ENCODE measurements around the gene CFAP100.

The CFAP100 gene

DNA sequence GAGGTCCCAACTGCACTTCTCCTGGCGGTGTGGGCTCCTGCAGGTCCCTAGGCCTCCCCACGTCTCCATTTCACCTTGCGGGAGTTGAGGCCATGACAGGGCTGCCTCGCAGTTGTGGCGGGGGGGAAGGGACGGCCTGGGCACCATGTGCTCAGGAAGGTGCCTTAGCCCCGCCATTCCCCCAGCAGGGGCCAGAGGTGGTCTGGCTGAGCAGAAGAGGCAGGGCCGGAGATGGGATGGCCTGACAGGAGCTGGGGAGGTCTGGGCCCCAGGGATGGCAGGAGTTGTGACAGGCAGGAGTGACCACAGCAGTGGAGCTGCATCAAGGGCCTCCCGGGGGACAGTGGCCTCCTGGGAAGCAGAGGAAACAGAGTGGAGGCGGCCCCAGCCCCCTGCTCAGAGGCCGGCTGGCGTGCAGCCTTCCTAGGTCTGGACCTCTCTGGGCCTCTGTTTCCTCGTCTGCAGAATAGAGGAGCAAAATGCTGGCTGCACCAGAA is 18.8 kb upstream of the CFAP100 start:
- DNase-seq (ENCODE audit: low read depth), result no peak

DNA sequence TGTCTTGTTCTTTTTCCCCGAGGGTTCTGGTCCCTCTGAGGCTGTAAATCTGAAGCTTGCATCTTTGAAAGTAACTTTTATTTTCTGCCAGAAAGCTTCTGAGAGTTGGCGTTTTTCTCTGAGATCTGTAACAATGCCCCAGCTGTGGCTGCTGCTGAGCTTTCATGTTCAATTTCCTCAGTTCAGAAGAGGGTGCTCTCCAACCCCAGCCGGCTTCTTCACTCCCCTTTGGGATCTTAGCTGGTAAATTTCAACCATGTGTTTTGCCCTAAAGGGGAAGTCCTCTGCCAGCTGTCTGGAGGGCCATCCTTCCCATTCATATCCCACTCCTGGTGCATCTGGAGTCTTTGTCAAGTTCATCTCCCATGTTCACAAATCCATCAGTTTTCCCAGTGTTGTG is 18.3 kb upstream of the CFAP100 start:
- no peak for DNase-seq (ENCODE audit: low read depth)

DNA sequence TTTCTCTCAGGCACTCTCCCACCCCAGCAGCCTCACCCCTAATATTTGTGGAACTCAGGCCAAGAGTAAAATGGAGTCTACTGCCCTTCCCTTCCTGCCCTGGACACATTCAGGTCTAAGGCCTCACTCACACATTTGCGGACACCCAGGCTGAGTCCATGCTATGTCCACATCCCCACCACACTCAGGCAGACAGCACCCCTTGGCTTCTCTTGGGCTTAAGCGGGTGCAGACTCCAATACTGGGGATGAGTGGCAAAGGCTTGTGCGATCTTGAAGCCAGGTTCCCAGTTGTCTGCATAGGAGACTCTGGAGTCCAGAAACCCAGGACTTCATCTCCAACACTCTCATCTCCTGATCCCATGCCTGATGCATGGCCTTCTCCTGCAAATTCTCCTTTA is 17.5 kb upstream of the CFAP100 start:
- DNase-seq (ENCODE audit: low read depth), result no peak

DNA sequence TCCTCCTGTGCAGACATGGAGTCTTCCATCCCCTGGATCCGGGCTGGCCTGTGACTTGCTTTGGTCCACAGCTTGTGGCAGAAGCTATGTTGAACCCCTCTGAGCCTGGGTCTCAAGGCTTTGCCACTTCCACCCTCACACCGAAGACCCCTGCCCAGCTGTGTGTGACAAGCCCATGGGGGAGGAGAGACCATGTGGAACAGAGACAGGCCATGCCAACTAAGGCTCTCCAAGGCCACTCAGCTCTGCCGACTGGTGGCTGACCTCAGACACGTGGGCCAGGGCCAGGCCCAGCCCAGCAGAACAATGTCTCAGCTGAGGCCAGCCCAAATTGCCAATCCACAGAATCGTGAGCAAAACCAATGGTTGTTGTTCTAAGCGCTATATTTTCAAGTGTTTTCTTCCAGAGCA is 16.4 kb upstream of the CFAP100 start:
- no peak for DNase-seq (ENCODE audit: low read depth)

DNA sequence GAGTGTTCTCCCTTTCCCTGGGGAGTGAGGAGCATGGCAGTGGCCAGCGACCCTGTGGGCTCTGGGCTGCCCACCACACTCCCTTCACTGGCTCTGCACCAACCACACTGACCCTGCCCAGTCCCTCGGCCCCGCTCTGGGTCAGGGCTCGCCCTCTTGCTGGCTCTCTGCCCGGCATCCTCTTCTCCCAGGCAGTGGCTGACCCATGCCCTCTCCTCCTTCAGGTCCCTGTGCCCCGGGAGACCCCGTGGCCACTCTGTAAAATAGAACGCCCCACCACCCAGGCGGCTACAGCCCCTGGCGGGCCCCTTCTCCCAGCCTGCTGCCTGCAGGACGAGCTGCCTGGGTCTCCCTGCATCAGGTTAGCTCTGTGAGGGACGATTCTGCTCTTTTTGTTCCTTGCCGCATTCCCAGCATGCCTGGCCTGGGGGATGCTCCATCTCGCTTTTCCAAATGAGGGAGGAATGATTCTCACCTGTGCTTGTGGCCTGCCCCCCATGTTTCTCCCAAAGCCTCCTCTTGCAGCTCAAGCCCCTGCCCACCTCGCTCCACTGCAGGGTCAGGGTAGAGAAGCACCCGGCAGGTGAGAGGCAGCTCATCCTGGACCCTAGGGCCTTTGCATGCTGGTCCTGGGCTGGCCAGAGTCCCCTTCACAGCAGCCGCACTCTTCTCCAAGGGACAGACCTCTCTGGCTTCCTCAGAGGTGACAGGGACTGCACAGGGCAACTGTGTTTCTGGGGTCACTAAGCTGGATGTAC is 14.5 kb upstream of the CFAP100 start:
- no peak for DNase-seq (ENCODE audit: low read depth)

DNA sequence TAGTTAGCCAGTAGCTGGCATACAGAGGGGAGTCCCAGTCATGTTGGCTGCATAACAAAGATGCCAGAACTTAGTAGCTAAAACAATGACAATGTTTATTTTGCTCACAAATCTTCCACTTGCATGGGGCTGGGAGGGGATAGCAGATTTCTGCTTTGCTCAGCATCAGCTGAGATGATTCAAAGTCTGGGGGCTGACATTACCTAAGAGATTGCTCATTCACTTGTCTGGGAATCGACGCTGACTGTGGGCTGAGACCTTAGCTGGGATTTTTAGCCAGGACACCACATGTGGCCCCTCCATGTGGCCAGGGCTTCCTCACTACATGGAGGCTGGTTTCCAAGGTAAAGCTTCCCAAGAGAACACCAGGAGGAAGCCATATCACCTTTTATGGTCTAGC is 12.7 kb upstream of the CFAP100 start:
- DNase-seq (ENCODE audit: low read depth), result no peak

DNA sequence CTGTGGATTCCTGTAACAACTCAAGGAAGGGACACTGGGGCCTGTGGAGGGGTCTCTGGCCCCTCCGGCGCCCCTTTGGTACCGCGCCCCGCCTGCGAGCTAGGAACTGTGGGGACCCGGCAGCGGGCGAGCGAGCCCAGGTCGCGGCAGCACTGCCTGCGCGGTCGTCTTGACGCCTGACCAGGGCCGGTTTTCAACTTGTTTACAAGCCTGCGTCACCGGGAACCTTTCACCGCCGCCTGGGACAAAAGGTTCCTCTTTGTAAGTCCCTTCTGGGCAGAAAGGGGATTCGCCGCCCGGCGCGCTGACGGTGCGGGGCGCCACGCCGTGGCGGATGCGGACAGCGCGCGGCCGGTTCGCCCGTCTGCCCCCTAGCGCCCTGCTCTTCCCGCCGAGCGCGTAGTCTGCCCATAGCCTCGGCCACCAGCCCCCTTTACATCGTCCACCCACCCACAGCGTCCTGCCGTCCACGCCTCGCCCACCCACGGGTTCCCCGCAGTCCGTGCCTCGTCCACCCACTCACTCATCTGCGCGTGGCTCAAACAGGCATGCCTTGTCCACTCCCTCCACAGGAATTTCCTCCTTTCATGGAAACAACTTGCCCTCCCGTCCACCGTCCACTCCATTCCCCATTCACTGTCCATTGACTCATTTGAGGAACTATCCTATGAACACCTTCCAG is 5.5 kb upstream of the CFAP100 start:
- no peak for DNase-seq (ENCODE audit: low read depth)

DNA sequence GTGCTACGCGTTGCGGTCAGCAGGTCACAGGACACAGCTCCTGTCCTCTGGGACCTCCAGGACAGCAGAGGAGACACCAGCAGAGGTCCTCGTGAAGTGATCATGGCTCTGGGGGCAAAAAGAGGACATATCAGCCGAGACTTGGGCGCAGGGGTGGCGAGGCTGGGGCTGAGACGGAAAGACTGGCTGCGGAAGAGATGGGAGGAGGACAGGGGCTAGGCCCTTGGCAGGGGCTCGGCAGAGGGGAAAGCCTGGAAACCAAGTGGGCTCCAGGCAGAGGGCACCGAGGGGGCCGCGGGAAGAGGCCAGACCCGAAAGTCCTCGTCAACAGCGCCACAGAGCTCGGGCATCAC is 4.9 kb upstream of the CFAP100 start:
- no peak for DNase-seq (ENCODE audit: low read depth)

DNA sequence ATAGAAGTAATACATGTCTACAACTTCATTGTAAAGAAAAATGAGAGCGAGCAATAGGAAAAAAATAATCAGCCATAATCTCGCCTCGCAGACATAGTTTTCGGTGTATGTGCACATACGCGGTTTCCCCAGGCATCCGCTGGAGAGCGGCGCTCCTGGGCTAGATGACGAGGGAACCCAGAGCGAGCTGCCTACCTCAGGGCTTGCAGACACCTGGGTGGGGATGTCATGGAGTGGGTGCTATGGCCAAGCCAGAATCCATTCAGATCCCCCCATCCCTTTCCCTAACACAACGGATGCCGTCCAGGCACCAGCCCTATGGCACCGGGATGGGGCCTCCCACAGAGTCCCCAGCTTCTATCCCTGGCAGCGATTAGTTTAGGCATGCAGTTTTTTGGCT is 4.5 kb upstream of the CFAP100 start:
- no peak for DNase-seq (ENCODE audit: low read depth)

DNA sequence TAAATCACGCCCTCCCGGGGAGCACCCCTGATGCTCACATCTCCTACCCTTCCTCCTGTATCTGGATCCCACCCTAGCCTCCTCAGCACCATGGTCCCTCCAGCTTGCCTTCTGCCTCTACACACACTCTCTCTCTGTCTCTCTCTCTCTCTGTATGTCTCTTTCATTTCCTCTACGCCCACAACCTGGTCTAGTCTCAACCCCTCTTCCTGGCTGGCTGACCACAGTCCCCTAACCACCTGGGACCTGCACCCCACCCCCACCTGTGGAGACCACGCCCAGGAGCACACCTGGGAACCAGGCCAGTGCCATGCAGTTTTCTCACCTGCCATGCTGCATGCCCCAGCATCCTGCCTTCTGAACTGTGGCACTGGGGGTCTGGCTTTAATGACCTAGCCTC is 4.0 kb upstream of the CFAP100 start:
- no peak for DNase-seq (ENCODE audit: low read depth)

DNA sequence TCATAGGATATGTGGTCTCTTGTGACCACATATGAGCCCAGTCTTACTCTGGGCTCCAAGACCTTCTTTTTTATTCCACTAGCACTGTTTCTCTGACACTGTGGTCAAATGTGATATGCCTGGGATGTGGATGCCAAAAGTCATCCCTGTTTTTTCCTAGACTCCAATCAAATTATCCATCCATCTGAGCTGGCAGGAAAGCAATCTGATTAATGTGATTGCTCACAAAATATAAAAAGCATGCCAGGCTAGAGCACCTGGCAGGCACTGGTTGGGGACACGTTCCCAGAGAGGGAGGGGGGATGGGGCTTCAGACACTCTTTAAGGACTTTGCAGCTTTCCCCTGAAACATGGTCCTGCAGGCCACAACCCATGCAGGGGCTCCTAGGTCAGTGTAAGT is 3.1 kb upstream of the CFAP100 start:
- DNase-seq (ENCODE audit: low read depth), result no peak

DNA sequence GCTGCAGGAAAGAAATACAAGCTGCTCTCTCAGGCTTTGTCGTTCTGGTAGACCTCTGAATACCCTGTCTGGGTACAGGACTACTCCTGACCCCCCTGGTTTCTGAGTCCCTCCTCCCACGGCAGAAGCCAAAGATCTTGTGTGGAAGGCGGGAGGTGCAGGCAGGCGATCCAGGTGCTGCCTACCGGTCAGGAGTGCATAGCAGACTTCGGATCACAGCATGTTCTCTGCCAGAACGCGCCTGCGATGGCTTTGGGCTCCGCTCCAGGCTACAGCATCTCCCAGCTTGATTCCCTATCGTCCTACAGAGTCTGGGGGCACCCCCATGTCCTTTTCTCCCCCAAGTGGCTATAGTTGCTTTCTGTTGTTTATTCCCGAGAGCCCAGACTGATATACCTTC is 2.5 kb upstream of the CFAP100 start:
- no peak for DNase-seq (ENCODE audit: low read depth)

DNA sequence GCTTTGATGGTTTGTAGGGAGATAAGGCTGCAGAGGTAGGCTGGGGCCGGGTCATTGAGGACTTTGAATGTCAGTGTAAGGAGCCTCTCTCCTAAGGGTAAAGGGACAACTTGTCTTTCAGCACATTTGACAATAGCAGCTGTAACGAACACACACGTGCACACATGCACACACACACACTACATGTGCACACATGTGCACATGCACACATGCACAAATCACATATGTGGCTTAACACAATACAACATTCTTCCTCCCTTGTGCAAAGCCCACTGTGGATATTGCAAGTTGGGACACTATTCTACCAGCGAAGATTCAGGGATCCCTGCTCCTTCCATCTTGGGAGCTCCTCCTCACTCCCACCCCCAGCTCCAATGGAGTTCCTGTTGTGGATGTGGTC is 1.1 kb upstream of the CFAP100 start:
- no peak for DNase-seq (ENCODE audit: low read depth)

DNA sequence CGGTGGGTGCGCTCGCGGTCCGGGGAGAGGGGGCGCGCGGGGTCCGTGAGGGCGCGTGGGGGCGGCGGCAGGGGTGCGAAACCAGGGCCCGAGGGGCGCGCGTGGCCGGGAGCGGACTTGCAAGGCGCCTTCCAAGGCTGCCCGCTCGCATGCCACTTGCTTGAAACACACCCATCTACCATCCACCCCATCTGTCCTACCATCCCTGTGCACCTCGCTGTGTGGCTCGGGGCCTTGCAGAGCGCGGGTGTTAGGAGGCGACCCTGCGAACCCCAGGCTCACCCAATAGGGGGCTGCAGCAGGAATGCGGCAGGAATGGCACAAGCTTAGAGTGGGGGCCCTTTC is 240 bp downstream of the CFAP100 start:
- DNase-seq (ENCODE audit: low read depth), result no peak

DNA sequence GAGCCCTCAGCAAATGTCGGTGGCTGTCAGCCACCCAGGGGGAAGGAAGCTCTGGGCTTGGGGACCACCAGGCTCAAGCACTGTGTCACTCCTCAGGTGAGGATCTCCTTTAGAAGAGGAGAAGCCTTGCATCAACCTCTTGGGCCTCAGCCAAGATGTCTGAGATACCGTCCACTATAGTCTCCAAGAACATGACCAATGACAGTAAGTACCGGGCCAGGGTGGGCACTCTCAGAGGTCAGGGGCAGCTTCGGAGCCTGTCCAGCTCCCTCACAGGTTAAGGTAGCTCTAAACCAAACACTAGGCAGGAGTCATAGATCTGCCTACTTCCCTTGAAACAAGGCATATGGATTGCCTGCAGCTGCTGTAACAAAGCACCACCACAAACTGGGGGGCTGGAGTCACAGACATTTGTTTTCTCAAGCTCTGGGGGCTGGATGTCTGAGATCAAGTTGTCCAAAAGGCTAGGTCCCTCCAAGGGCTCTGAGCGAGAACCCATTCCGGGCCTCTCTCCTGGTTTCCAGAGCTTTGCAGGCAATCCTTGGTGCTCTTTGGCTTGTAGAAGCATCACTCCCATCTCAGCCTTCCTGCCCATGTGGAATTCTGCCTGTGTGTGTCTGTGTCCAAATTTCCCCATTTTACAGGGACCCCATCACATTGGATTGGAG is 1.3 kb downstream of the CFAP100 start:
- no peak for DNase-seq (ENCODE audit: low read depth)

DNA sequence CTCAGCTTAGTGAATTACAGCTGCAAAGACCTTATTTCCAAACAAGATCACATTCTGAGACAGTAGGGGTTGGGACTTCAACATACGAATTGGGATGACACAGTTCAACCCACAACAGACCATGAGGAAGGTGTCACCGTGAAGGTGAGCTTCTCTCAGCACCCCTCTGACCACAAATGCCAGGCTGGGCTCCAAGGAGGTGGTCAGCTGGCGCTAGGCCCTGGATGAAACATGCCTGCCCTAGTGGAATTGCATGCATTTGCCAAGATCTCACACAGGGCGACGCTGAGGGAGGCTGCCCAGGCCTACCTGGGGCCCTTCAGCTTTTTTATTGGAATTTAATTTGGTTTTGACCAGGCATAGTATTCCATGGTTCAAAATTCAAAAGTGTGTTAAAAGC is 1.8 kb downstream of the CFAP100 start:
- DNase-seq (ENCODE audit: low read depth), result no peak

DNA sequence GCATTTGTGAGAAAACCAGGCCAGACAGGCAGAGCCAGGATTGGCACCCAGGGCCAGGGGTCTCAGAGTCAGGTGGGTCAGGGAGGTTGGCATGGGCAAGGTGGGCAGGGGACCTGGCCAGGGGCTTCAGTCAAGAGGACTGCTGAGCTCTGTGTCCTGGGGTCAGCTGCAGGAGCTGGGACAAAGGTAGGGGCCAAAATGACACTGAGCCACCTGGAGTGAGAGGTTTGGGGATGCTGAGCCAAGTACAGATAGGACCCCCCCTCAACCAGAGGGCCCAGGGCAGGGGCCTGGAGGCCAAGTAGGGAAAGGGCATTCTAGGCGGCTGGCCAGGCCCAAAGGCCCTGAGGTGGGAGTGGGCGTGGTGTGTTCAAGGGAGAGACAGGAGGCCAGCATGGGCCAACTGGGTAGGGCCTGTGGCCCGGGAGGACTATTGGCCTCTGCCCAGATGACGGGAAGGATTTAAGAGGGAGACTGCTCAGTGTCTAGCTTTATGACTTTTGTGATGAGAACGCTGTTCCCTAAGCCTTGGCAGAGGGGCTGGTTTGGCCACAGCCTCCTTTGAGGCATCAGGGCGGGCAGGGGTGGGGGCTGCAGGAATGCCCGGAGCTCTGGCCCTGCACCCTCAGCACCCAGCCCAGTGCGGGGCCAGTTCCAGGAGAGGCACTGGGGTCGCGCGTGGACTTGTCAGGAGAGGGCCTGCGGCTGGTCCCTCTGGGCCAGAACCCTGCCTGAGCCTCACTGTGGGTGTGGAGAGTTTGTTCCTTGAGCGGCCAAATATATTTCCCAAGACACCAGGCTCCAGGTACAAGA is 3.1 kb downstream of the CFAP100 start:
- DNase-seq (ENCODE audit: low read depth), result no peak

DNA sequence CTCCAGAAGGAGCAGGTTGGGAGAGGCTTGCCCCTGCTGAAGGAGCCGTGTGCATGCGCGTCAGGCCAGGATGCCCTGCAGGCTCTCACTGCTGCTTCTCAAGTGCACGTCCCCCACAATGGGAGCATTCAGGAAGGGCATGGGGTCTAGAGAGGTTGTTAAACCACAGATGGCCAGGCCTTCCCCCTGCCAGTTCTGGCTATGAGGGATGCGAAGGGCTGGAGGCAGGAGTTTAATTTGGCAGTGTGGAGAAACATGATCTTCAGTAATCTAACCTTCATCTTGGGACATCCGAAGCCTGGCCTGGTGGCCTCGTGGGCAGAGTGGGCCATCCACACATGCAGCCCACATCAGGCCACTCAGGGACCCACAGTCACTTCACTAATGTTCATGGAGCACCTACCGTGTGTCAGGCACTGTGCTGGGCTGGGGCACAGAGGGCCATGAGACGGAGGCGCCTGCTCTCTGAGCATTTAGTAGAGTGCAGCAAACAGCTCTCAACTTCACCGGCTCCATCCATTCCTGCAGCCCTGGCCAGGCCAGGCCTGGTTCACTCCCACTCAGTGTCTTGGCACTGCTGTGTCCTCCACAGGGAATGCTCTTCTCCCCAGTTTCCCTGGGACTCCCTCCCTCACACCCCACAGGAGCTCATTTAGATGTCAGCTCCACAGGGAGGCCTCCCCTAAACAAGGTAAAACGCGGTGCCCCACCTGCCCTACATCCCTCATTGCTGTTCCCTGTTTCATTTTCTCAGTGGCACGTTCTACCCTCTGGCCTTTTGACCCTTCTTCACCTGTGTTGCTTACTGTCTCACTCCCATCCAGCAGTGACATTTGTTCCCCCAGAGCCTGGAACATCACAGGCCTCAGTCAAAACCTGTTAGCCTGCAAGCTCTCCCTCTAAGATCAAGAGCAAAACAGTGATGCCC is 4.0 kb downstream of the CFAP100 start:
- no peak for DNase-seq (ENCODE audit: low read depth)

DNA sequence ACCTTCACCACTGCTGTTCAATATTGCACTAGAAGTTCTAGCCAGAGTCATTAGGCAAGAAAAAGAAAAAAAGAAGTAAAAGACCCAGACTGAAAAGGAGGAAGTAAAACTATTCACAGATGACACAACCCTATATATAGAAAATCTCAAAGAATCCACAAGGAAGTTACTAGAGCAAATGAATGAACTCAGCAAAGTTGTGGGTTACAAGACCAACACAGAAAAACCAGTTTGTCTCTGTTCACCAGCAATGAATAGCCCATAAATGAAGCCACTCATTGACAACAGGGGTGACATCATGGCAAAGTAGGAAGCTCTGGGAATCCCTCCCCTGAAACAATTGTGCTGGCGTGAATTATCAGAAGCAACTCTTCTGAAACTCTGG is 4.6 kb downstream of the CFAP100 start:
- no peak for DNase-seq (ENCODE audit: low read depth)

DNA sequence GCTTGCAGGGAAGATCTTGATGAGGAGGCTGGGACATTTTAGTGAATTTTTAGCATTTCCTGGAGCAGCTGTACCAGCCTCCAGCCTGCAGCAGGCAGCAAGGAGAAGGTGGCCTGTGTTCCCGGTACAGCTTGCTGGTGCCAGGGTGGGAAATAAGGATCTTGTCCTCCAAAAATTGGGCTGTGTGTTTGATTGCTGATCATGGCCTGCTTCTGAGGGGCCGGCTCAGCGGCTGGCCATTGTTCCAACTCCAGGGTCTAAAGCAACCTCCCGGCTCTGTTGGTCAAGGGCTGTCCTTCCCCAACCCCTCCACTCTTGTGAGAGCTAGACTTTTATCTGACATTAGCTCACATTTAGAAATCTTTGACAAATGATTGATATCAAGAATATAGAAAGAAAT is 5.0 kb downstream of the CFAP100 start:
- no peak for DNase-seq (ENCODE audit: low read depth)

DNA sequence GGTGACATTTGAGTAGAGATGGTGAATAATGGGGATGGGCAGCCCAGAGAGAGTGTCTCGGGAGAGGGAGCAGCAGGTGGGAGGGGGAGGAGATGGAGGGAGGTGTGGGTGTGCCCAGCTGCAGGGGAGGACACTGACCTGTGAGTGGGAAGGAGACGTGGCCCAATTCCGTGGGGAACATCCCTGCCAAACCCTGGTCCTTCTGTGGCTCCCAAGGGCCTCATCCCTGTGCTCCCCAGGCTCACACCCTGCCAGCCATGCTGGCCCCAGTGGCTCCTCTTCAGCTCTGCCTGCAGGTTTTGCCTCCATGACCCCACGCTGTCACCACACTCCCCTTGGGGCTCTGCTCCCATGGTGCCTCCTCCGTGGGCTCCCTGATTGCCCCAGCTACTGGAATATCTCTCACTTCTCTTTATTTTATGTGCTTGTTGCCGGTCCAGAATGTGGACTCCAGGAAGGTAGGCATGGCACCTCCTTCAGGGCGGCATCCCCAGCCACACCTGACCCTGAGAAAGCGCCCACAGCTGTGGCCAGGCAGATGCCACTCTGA is 7.0 kb downstream of the CFAP100 start:
- no peak for DNase-seq (ENCODE audit: low read depth)
